NCI-H1105 (cell line): Measurements from ENCODE around the gene SNRPA.
"Not testable (repeated sequence)": the region's sequence is repeated elsewhere in the genome, so short reads cannot be mapped to it uniquely, and the experiment has no call there.

Experiments
- DNase-seq: peaks from one replicate; lab custom pipeline; 2025; lab: John Stamatoyannopoulos, UW

Gene SNRPA

GRCh38 chr19:40777937-40778705 lies 27.1 kb downstream of the SNRPA start, which contains the start of gene RAB4B:
Gene RAB4B, plus strand, starts transcription at chr19:40778247. Its CDS starts 129 bp downstream, at chr19:40778376.
- peak; percentile 100 for DNase-seq

- DNase-seq: no peak
Measured at GRCh38 chr19:40778706-40779284, 27.8 kb downstream of the SNRPA start.

GRCh38 chr19:40780582-40780981 lies 29.6 kb downstream of the SNRPA start:
- no peak for DNase-seq

GRCh38 chr19:40781140-40781539 lies 30.1 kb downstream of the SNRPA start:
- DNase-seq: no peak

GRCh38 chr19:40783711-40784110 lies 32.7 kb downstream of the SNRPA start:
- no peak for DNase-seq

GRCh38 chr19:40784146-40784545 lies 33.1 kb downstream of the SNRPA start:
- DNase-seq: not testable (repeated sequence)

- DNase-seq: no peak
Measured at GRCh38 chr19:40785526-40785925, 34.5 kb downstream of the SNRPA start.

- no peak for DNase-seq
Measured at GRCh38 chr19:40786060-40787037, 35.3 kb downstream of the SNRPA start.

- no peak for DNase-seq
Measured at GRCh38 chr19:40791349-40791748, 40.3 kb downstream of the SNRPA start.

- no peak for DNase-seq
Measured at GRCh38 chr19:40791996-40792395, 41.0 kb downstream of the SNRPA start.

GRCh38 chr19:40797166-40797962 lies 46.4 kb downstream of the SNRPA start:
- no peak for DNase-seq

GRCh38 chr19:40797963-40798682 lies 47.1 kb downstream of the SNRPA start:
- DNase-seq: peak; percentile 54

GRCh38 chr19:40798683-40799557 lies 47.9 kb downstream of the SNRPA start, which contains the start of gene EGLN2:
Gene EGLN2, plus strand, starts transcription at chr19:40799191. Its CDS starts 1,382 bp downstream, at chr19:40800573.
- DNase-seq: peak; percentile 99

GRCh38 chr19:40799558-40800338 lies 48.7 kb downstream of the SNRPA start:
- DNase-seq: no peak

GRCh38 chr19:40800339-40800996 lies 49.5 kb downstream of the SNRPA start:
- DNase-seq: no peak

- no peak for DNase-seq
Measured at GRCh38 chr19:40800997-40801377, 50.0 kb downstream of the SNRPA start.

- DNase-seq: no peak
Measured at GRCh38 chr19:40801426-40802299, 50.7 kb downstream of the SNRPA start.
